ENCODE data around the gene RIN3.

The RIN3 gene

GRCh38 chr14:92651758-92652406 lies 138.3 kb downstream of the RIN3 start:
- DNase-seq: peak; percentile 61

DNA sequence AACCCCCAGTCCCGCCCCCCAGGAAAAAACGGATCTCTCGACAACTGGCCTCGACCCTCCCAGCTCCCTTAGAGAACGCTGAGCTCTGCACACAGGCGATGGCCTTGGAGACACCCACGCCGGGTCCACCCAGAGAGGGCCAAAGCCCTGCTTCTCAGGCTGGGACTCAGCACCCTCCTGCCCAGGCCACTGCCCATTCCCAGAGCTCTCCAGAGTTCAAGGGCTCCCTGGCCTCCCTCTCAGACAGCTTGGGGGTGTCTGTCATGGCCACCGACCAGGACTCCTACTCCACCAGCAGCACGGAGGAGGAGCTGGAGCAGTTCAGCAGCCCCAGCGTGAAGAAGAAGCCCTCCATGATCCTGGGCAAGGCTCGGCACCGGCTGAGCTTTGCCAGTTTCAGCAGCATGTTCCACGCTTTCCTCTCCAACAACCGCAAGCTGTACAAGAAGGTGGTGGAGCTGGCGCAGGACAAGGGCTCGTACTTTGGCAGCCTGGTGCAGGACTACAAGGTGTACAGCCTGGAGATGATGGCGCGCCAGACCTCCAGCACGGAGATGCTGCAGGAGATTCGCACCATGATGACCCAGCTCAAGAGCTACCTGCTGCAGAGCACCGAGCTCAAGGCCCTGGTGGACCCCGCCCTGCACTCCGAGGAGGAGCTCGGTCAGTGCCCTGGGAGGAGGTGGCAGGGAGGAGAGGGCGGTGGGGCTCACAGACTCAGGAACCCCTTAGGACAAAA lies 139.0 kb downstream of the RIN3 start:
- peak; percentile 52 for DNase-seq

GRCh38 chr14:92653162-92653651 lies 139.6 kb downstream of the RIN3 start:
- DNase-seq: peak; percentile 59

GRCh38 chr14:92654239-92654901 lies 140.8 kb downstream of the RIN3 start:
- no peak for DNase-seq

GRCh38 chr14:92655419-92656201 lies 142.0 kb downstream of the RIN3 start:
- DNase-seq: no peak

GRCh38 chr14:92656306-92657081 lies 142.9 kb downstream of the RIN3 start:
- DNase-seq: no peak

GRCh38 chr14:92657457-92658142 lies 144.0 kb downstream of the RIN3 start:
- DNase-seq: peak; percentile 23

DNA sequence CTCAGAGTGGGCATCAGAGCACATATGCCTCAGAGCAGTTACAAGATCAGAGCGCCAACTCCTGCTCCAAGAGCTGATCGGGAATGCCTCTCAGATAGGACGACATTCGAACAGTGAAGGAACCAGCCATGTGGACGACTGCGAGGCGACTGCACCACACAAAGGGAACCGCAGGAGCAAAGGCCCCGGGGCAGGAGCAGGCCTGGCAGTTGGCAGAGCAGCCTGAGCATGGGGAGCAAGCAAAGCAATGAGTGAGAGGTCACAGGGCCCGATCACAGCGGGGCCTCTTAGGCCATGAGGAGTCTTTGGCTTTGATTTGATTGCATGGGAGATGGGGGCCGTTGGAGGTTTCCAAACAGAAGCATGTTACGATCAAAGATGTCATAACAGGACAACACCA lies 144.6 kb downstream of the RIN3 start:
- DNase-seq: no peak

- no peak for DNase-seq
These were observed 145.1 kb downstream of the RIN3 start for GRCh38 chr14:92658684-92659083.

DNA sequence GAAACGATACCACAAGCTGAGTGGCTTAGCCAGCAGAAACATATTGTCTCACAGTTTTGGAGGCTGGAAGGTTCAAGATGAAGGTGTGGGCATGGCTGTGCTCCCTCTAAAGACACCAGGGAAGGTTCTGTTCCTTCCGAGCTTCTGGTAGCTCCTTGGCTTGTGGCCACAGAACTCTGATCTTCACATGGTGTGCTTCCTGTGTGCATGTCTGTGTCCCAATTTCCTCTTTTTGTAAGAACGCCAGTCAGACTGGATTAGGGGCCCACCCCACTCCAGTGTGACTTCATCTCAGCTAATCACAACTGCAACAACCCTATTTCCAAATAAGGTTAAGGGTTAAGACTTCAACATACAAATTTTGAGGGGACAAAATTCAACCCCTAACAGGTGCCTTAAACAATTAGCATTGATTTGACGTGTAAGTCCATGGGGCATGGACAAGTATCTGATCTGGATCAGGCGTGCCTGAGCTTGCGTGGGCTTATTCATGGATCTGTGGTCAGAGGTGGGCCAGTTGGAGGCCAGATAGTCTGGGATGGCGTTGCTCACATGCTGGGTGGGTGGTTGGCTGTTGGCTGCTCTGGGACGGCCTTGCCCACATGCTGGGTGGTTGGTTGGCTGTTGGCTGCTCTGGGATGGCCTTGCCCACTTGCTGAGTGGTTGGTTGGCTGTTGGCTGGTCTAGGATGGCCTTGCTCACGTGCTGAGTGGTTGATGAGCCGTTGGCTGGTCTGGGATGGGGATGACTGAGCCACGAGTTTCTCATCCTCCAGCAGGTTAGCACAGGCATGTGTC lies 146.4 kb downstream of the RIN3 start:
- DNase-seq: no peak

DNA sequence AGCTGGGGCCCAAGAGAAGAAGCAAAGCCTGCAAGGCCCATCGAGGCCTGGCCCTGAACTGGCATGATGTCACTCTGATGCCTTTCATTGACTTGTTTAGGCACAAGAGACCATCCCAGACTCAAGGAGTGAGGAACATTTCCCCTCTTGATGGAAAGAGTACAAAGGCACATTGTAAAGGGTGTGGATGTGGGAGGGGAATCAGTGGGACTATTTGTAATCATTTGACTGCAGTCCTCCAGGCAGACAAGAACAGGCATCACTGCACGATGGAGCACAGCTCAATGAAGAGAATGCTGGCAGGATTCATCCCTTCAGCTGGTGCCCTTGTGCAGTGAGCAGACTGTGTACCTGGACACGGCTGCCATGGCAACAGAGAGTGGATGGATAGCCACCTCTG lies 147.0 kb downstream of the RIN3 start:
- DNase-seq: no peak

DNA sequence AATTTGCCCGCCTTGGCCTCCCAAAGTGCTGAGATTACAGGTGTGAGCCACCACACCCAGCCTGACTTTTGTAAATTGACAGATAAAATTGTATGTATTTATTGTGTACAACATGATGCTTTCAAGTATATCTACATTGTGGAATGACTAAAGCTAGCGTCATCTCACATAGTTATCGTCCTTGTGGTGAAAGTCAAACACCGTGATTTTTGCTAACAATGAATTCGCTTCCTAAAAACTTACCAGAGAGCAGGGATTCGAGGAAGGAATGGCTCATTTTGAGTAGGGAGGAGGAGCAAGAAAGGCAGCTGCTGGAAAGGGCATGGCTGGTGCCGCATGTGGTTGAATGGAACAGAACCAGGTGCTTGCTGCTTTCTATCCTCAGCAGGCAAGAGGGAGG lies 149.5 kb downstream of the RIN3 start:
- no peak for DNase-seq

GRCh38 chr14:92665661-92666110 lies 152.1 kb downstream of the RIN3 start:
- no peak for DNase-seq

DNA sequence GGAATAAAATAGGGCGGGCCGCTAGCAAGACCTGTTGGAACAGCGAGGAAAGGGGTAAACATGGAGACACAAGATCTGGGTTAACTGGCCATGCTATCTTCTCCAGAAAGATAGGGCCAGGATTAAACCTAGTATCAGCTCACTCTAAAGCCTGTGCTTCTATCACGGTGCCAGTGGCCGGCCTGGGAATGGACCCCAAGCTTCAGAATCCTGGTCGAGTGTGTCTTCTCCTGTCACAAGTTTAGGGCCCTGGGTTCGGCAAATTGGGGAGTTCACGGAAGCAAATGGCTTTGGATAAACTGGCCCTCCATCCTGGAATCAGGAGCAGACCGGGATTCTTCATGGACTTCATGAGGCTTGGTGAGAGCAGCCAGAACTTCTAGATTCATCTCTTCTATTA lies 152.7 kb downstream of the RIN3 start:
- no peak for DNase-seq

- DNase-seq: peak; percentile 55
These were observed 154.8 kb downstream of the RIN3 start for GRCh38 chr14:92668276-92668973.

DNA sequence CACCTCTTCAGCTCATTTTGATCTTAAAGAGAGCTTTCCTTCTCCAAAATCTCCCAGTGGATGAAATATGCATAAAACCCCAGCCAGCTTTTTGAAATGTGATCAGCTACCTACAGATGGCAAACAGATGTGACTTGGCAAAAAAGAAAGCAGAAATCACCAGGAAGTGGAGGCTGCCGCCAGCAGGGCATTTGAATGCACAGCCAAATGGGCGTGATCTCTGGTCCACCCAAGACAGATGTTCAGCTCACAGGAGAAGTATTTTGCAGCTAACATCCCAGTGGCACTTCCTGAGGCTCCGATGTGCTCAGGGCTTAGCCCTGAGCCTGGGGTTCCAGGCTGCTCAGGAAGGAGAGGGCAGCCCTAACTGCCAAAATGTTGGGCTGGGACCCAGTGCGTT lies 156.6 kb downstream of the RIN3 start:
- DNase-seq: no peak

- peak; percentile 51 for DNase-seq
These were observed 157.2 kb downstream of the RIN3 start for GRCh38 chr14:92670643-92671366.

- DNase-seq: no peak
These were observed 160.1 kb downstream of the RIN3 start for GRCh38 chr14:92673601-92674150.

- DNase-seq: no peak
These were observed 161.8 kb downstream of the RIN3 start for GRCh38 chr14:92675421-92675820.
